ENCODE results near the gene FCER1G.
"Not testable (repeated sequence)": the region's sequence is repeated elsewhere in the genome, so short reads cannot be mapped to it uniquely, and the experiment has no call there.

FCER1G gene

DNA sequence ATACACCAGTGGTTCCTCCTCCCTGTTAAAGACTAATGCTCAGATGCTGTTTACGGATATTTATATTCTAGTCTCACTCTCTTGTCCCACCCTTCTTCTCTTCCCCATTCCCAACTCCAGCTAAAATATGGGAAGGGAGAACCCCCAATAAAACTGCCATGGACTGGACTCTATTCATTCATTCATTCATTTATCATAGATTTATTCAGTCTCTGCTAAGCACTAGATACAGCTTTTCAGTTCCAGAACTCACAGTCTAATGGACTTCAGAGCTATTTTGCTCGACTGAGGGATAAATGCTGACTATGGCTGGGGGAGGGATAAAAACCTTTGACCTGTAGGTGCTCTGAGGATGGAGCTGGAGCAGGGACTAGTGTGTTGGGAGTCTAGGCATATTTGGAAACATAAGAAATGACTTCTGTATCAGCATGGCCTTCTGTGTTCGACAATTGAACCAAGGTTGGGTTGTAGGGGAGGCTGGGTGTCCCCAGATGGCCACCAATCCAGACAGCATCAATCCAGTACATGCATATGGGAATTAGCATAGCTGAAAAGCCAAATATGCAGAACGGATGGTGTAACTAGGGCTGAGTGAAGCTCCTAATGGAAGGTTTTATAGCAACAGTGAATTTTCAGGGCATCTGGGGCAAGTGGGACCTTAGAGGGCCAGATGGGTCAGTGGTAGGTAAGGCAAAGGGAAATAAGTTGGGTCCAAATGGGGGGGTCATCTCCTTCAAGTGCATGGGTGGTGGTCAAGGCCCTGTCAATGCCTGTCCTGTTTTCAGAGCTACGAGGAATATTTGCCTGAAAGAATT, 4.2 kb downstream of the FCER1G start:
- Histone ChIP-seq H3K9me3 (ENCODE audit: control insufficient read depth, low read length) (no peaks in the 10 kb centered on the region), H3K27me3 (replicated peaks; ENCODE audit: control insufficient read depth, insufficient read depth, low read length, poor library complexity, severe bottlenecking) (no peaks in the 10 kb centered on the region), H3K27ac (ENCODE audit: insufficient read depth, low read length, poor library complexity, severe bottlenecking) (no peak overlapping the region), H3K36me3 (ENCODE audit: control insufficient read depth, insufficient read depth, low read length) (peaks cover 2% of the 10 kb centered on the region), H3K4me3 (ENCODE audit: insufficient read depth, low read depth, low read length, poor library complexity, severe bottlenecking) (no peak overlapping the region), H3K4me1 (ENCODE audit: control insufficient read depth, insufficient read depth, low read length, poor library complexity, severe bottlenecking) (peaks cover 3% of the 10 kb centered on the region)
- no peak for DNase-seq

GRCh38 chr1:161220002-161220401, 4.9 kb downstream of the FCER1G start:
- H3K27ac ChIP-seq (ENCODE audit: insufficient read depth, low read length, poor library complexity, severe bottlenecking), result no peak overlapping the region
- H3K9me3 ChIP-seq (ENCODE audit: control insufficient read depth, low read length), result no peaks in the 10 kb centered on the region
- no peaks in the 10 kb centered on the region for H3K36me3 ChIP-seq (ENCODE audit: control insufficient read depth, insufficient read depth, low read length)
- H3K4me1 ChIP-seq (ENCODE audit: control insufficient read depth, insufficient read depth, low read length, poor library complexity, severe bottlenecking), result peaks cover 3% of the 10 kb centered on the region
- no peak for DNase-seq
- H3K27me3 ChIP-seq (replicated peaks; ENCODE audit: control insufficient read depth, insufficient read depth, low read length, poor library complexity, severe bottlenecking), result no peaks in the 10 kb centered on the region
- no peak overlapping the region for H3K4me3 ChIP-seq (ENCODE audit: insufficient read depth, low read depth, low read length, poor library complexity, severe bottlenecking)

DNA sequence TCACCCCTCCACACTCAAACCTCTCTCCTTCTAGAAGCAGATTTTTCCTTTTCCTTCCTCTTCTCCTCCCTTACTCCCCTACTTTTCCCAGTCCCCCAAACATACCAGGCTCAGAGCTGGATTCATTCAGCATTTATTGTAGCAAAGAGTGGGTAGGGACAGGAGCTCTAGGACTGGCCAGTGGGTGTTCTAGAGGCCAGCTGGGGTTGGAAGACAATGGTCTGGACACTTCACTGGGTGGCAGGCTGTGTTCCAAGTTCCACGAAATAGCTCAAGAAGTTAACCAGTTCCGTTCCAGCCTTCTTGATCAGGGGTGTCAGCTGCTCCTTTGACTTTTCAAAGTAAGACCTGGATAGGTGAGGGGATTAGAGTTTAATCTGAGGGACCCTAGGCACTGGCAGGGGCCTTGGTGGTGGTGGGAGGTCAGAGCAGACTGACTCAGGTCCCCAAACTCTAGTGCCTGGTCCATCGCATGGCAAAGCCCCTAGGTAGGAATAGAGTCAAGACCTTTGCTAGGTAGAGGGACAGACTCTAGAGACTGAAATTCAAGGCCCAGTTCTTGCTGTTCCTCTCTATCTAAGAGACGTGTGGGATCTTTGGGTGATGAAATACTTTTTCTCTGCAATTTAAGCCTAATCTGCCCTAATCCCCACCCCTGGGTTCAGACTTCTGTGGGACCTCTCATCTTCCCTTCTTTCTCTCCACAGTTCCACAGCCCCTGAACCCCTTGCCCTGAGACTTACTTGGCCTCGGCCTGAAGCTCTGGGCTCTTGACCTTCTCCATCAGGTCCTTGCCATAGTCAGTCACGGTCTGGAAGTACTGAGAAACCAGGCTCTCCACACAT, 7.3 kb downstream of the FCER1G start:
- Histone ChIP-seq H3K4me3 (ENCODE audit: insufficient read depth, low read depth, low read length, poor library complexity, severe bottlenecking) (no peak overlapping the region), H3K36me3 (ENCODE audit: control insufficient read depth, insufficient read depth, low read length) (no peaks in the 10 kb centered on the region), H3K4me1 (ENCODE audit: control insufficient read depth, insufficient read depth, low read length, poor library complexity, severe bottlenecking) (peaks cover 19% of the 10 kb centered on the region), H3K27ac (ENCODE audit: insufficient read depth, low read length, poor library complexity, severe bottlenecking) (no peak overlapping the region), H3K27me3 (replicated peaks; ENCODE audit: control insufficient read depth, insufficient read depth, low read length, poor library complexity, severe bottlenecking) (no peaks in the 10 kb centered on the region), H3K9me3 (ENCODE audit: control insufficient read depth, low read length) (no peaks in the 10 kb centered on the region)
- no peak for DNase-seq

GRCh38 chr1:161223805-161224694, 9.0 kb downstream of the FCER1G start:
- Histone ChIP-seq H3K36me3 (ENCODE audit: control insufficient read depth, insufficient read depth, low read length) (peaks cover 9% of the 10 kb centered on the region), H3K9me3 (ENCODE audit: control insufficient read depth, low read length) (no peaks in the 10 kb centered on the region), H3K4me3 (ENCODE audit: insufficient read depth, low read depth, low read length, poor library complexity, severe bottlenecking) (no peak overlapping the region), H3K27me3 (replicated peaks; ENCODE audit: control insufficient read depth, insufficient read depth, low read length, poor library complexity, severe bottlenecking) (no peaks in the 10 kb centered on the region), H3K27ac (ENCODE audit: insufficient read depth, low read length, poor library complexity, severe bottlenecking) (no peak overlapping the region), H3K4me1 (ENCODE audit: control insufficient read depth, insufficient read depth, low read length, poor library complexity, severe bottlenecking) (peaks cover 20% of the 10 kb centered on the region)
- no peak for DNase-seq

DNA sequence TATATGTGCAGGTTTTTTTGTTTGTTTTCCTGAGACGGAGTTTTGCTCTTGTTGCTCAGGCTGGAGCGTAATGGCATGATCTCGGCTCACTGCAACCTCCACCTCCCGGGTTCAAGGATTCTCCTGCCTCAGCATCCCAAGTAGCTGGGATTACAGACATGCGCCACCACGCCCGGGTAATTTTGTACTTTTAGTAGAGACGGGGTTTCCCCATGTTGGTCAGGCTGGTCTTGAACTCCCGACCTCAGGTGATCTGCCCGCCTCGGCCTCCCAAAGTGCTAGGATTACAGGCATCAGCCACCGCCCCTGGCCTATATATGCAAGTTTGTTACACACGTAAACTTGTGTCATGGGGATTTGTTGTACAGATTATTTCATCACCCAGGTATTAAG, 9.6 kb downstream of the FCER1G start:
- not testable (repeated sequence) for DNase-seq; H3K9me3 ChIP-seq (ENCODE audit: control insufficient read depth, low read length); H3K4me3 ChIP-seq (ENCODE audit: insufficient read depth, low read depth, low read length, poor library complexity, severe bottlenecking); H3K27ac ChIP-seq (ENCODE audit: insufficient read depth, low read length, poor library complexity, severe bottlenecking); H3K27me3 ChIP-seq (replicated peaks; ENCODE audit: control insufficient read depth, insufficient read depth, low read length, poor library complexity, severe bottlenecking)
- Histone ChIP-seq H3K36me3 (ENCODE audit: control insufficient read depth, insufficient read depth, low read length) (peaks cover 15% of the 10 kb centered on the region), H3K4me1 (ENCODE audit: control insufficient read depth, insufficient read depth, low read length, poor library complexity, severe bottlenecking) (peaks cover 20% of the 10 kb centered on the region)

GRCh38 chr1:161225178-161225533, 10.1 kb downstream of the FCER1G start:
- Histone ChIP-seq H3K27ac (ENCODE audit: insufficient read depth, low read length, poor library complexity, severe bottlenecking) (peak overlapping the region; percentile 10), H3K27me3 (replicated peaks; ENCODE audit: control insufficient read depth, insufficient read depth, low read length, poor library complexity, severe bottlenecking) (no peaks in the 10 kb centered on the region), H3K36me3 (ENCODE audit: control insufficient read depth, insufficient read depth, low read length) (peaks cover 20% of the 10 kb centered on the region), H3K9me3 (ENCODE audit: control insufficient read depth, low read length) (no peaks in the 10 kb centered on the region), H3K4me1 (ENCODE audit: control insufficient read depth, insufficient read depth, low read length, poor library complexity, severe bottlenecking) (peaks cover 20% of the 10 kb centered on the region), H3K4me3 (ENCODE audit: insufficient read depth, low read depth, low read length, poor library complexity, severe bottlenecking) (no peak overlapping the region)
- no peak for DNase-seq

- Histone ChIP-seq H3K27me3 (replicated peaks; ENCODE audit: control insufficient read depth, insufficient read depth, low read length, poor library complexity, severe bottlenecking) (no peaks in the 10 kb centered on the region), H3K4me1 (ENCODE audit: control insufficient read depth, insufficient read depth, low read length, poor library complexity, severe bottlenecking) (peaks cover 20% of the 10 kb centered on the region), H3K27ac (ENCODE audit: insufficient read depth, low read length, poor library complexity, severe bottlenecking) (peak within 1 kb of the TSS; percentile 56), H3K4me3 (ENCODE audit: insufficient read depth, low read depth, low read length, poor library complexity, severe bottlenecking) (peak within 1 kb of the TSS; percentile 70), H3K9me3 (ENCODE audit: control insufficient read depth, low read length) (no peaks in the 10 kb centered on the region), H3K36me3 (ENCODE audit: control insufficient read depth, insufficient read depth, low read length) (peaks cover 21% of the 10 kb centered on the region)
- peak; percentile 83 to 86 (median 84) for DNase-seq
Measured at GRCh38 chr1:161225534-161226319, 10.6 kb downstream of the FCER1G start, which contains the start of gene TOMM40L. TOMM40L (plus strand) TSS chr1:161226060; CDS start chr1:161226490, 430 bp downstream.

- Histone ChIP-seq H3K27ac (ENCODE audit: insufficient read depth, low read length, poor library complexity, severe bottlenecking) (peak overlapping the region; percentile 56), H3K27me3 (replicated peaks; ENCODE audit: control insufficient read depth, insufficient read depth, low read length, poor library complexity, severe bottlenecking) (no peaks in the 10 kb centered on the region), H3K4me1 (ENCODE audit: control insufficient read depth, insufficient read depth, low read length, poor library complexity, severe bottlenecking) (peaks cover 20% of the 10 kb centered on the region), H3K9me3 (ENCODE audit: control insufficient read depth, low read length) (no peaks in the 10 kb centered on the region), H3K4me3 (ENCODE audit: insufficient read depth, low read depth, low read length, poor library complexity, severe bottlenecking) (peak overlapping the region; percentile 70), H3K36me3 (ENCODE audit: control insufficient read depth, insufficient read depth, low read length) (peaks cover 21% of the 10 kb centered on the region)
- no peak for DNase-seq
Measured at GRCh38 chr1:161226320-161226711, 11.2 kb downstream of the FCER1G start.

DNA sequence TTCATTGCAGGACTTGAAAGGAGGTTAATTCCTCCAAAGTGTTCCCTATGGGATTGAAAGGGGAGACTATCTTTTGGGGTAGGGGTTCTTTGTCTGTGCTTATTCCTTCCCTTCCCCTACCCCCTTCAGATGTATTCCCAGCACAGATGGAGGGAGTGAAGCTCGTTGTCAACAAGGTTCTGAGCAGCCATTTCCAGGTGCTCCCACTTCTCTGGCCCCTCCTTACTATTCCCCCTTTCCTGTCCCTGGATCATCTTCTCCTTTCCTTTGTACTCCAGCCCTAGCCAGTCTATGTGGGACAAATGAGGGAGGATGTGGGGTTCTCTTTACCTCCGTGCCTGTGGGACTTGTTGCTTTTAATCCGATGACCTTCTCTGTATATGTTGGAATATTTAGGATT, 11.7 kb downstream of the FCER1G start:
- H3K36me3 ChIP-seq (ENCODE audit: control insufficient read depth, insufficient read depth, low read length), result peaks cover 21% of the 10 kb centered on the region
- peak overlapping the region; percentile 70 for H3K4me3 ChIP-seq (ENCODE audit: insufficient read depth, low read depth, low read length, poor library complexity, severe bottlenecking)
- no peak overlapping the region for H3K27ac ChIP-seq (ENCODE audit: insufficient read depth, low read length, poor library complexity, severe bottlenecking)
- peaks cover 20% of the 10 kb centered on the region for H3K4me1 ChIP-seq (ENCODE audit: control insufficient read depth, insufficient read depth, low read length, poor library complexity, severe bottlenecking)
- H3K27me3 ChIP-seq (replicated peaks; ENCODE audit: control insufficient read depth, insufficient read depth, low read length, poor library complexity, severe bottlenecking), result no peaks in the 10 kb centered on the region
- no peak for DNase-seq
- no peaks in the 10 kb centered on the region for H3K9me3 ChIP-seq (ENCODE audit: control insufficient read depth, low read length)

Measured in effector memory CD4-positive, alpha-beta T cell (primary cell).